K562 (cell line): ENCODE results near the gene FBXW8. TPM values are rescaled to one million over a fixed set of nuclear protein-coding genes. Genes with fewer than 3 reads are reported as not detected.

Source experiments
- ATAC-seq: fragments of 200-7000 bp; cut with Tn5 transposase; 3 replicates; pipeline ENCODE4 v1.9.1; 2020; ENCODE audit warnings: moderate library complexity
- BruUV-seq: library from RNA; stranded (reverse); fragments of 400-500 nt; replicated peaks from 2 replicates; lab custom pipeline; 2021; lab: Mats Ljungman, UMichigan
- CTCF ChIA-PET: fragments of 300-600 bp; formaldehyde crosslinking; extraction: SDS; loops from one replicate; lab custom pipeline; 2021; ENCODE audit warnings: low intra/inter-chr PET ratio; lab: Yijun Ruan, JAX
- POLR2A ChIA-PET: fragments of 300-600, 350-650 bp; sonication (Branson Sonifier 250); formaldehyde crosslinking; extraction: SDS; loops from one replicate; lab custom pipeline; 2021; ENCODE audit warnings: antibody characterized with exemption, inconsistent platforms; lab: Yijun Ruan, JAX
- DNase-seq, 4 experiments: peaks; one replicate each; pipeline versions ENCODE4 v3.0.0 to v3.0.0-alpha.2; 2011 to 2018; ENCODE audit warnings: low spot score in 3 of 4, mixed read lengths in 3 of 4; ENCODE audit errors: extremely low read depth in 1 of 4
- FAIRE-seq: peaks from 2 replicates; lab custom pipeline; 2011; peaks lifted over from hg19 to GRCh38; lab: Jason Lieb, UNC
- H2AFZ ChIP-seq: 2 replicates; pipeline ENCODE4 v1.6.0; 2011; ENCODE audit warnings: low read depth, low read length, control low read depth, inconsistent platforms
- H3K27ac ChIP-seq: fragments of 200-600 bp; 3 replicates; pipeline ENCODE4 v1.8.0; 2011; ENCODE audit warnings: low read depth, mild to moderate bottlenecking, control low read depth, inconsistent platforms, low read length, moderate library complexity, mixed read lengths; ENCODE audit errors: extremely low read depth
- H3K27me3 ChIP-seq, 2 experiments: fragments of 300-600 bp in 1 of 2; 2 replicates in 1 of 2; 3 replicates in 1 of 2; pipeline versions ENCODE4 v1.6.0 to v1.8.0; 2011; ENCODE audit warnings: inconsistent platforms in 2 of 2, low read length in 2 of 2, mild to moderate bottlenecking in 1 of 2, mixed read lengths in 1 of 2, moderate library complexity in 1 of 2; ENCODE audit not compliant: control insufficient read depth in 2 of 2, insufficient read depth in 2 of 2
- H3K36me3 ChIP-seq: fragments of 300-600 bp; 3 replicates; pipeline ENCODE4 v1.8.0; 2011; ENCODE audit warnings: mild to moderate bottlenecking, low read length, inconsistent platforms; ENCODE audit not compliant: control insufficient read depth, insufficient read depth
- H3K4me1 ChIP-seq, 2 experiments: fragments of 200-600 bp in 1 of 2; replicated peaks in 1 of 2; 2 replicates in 1 of 2; 3 replicates in 1 of 2; pipeline versions ENCODE4 v1.5.1 to v1.8.0; 2011; ENCODE audit warnings: inconsistent platforms in 2 of 2, low read length in 2 of 2, mild to moderate bottlenecking in 1 of 2, mixed read lengths in 1 of 2, moderate library complexity in 1 of 2; ENCODE audit not compliant: control insufficient read depth in 2 of 2, insufficient read depth in 2 of 2
- H3K4me2 ChIP-seq: 2 replicates; pipeline ENCODE4 v1.6.1; 2011; ENCODE audit warnings: low read length, control low read depth, inconsistent platforms, mixed read lengths; ENCODE audit not compliant: insufficient read depth
- H3K4me3 ChIP-seq: fragments of 200-600 bp; sonication (generic), shearing (Covaris generic); 2 replicates; pipeline ENCODE4 v1.5.1; 2016; ENCODE audit warnings: control low read depth, inconsistent platforms
- H3K79me2 ChIP-seq: fragments of 200-600 bp; 3 replicates; pipeline ENCODE4 v1.8.0; 2011; ENCODE audit warnings: low read length, inconsistent platforms; ENCODE audit not compliant: control insufficient read depth, insufficient read depth
- H3K9ac ChIP-seq, 2 experiments: 2 replicates each; pipeline versions ENCODE4 v1.6.0 to v1.6.1; 2011; ENCODE audit warnings: low read depth in 2 of 2, low read length in 2 of 2, control low read depth in 1 of 2, inconsistent platforms in 1 of 2, mild to moderate bottlenecking in 1 of 2, mixed read lengths in 1 of 2; ENCODE audit not compliant: insufficient read depth in 1 of 2
- H3K9me1 ChIP-seq: one replicate; pipeline ENCODE4 v1.6.0; 2011; ENCODE audit warnings: inconsistent platforms, mild to moderate bottlenecking, low read length, moderate library complexity; ENCODE audit not compliant: control insufficient read depth, insufficient read depth
- H3K9me3 ChIP-seq: replicated peaks from 2 replicates; pipeline ENCODE4 v1.5.1; 2011; ENCODE audit warnings: low read depth, low read length, inconsistent platforms; ENCODE audit not compliant: control insufficient read depth, insufficient read depth
- H4K20me1 ChIP-seq: replicated peaks from 2 replicates; pipeline ENCODE4 v1.6.1; 2011; ENCODE audit warnings: low read length, inconsistent platforms, mixed read lengths; ENCODE audit not compliant: control insufficient read depth, insufficient read depth
- FOSL1 ChIP-seq: fragments of 200-800 bp; sonication (Bioruptor generic); conservative IDR thresholded peaks from 2 replicates; pipeline ENCODE4 v1.6.1; 2016; ENCODE audit warnings: missing genetic modification characterization, missing compliant biosample characterization
- L3MBTL2 ChIP-seq: fragments of 450-650 bp; IDR thresholded peaks from 2 replicates; pipeline ENCODE4 v1.6.1; 2016; ENCODE audit warnings: mild to moderate bottlenecking, moderate library complexity
- SETDB1 ChIP-seq: IDR thresholded peaks from one replicate; pipeline ENCODE4 v1.6.1; 2012; ENCODE audit warnings: low read length, control low read depth, inconsistent platforms
- WGBS: fragments of 100-300 bp; shearing (Covaris generic); methylation state at CpG from one replicate; pipeline ENCODE4 v1.1.6; 2016; ENCODE audit warnings: low coverage, mixed read lengths; ENCODE audit not compliant: insufficient coverage; ENCODE audit errors: missing lambda C conversion rate; 5-methylcytosine and 5-hydroxymethylcytosine counted together
- in situ Hi-C: fragments of 300-500 bp; cut with MboI; formaldehyde crosslinking; loops from 4 replicates; pipeline ENCODE4 v1.15.0; 2018; ENCODE audit warnings: inconsistent platforms, mixed read lengths
- intact Hi-C: fragments of 100-400 bp; cut with micrococcal nuclease; formaldehyde crosslinking; loops from 2 replicates; pipeline ENCODE4 v1.14.2; 2022
- polyA plus RNA-seq, 8 experiments: library from polyadenylated mRNA; depleted of rRNA in 4 of 8; stranded (reverse) in 5 of 8; unstranded in 3 of 8; fragments of >200 nt; fragmentation: Nextera tagmentation in 2 of 8; fragmentation: Illumina TruSeq in 1 of 8; extraction: Ambion mirVana in 2 of 8; extraction: Trizol in 1 of 8; gene quantifications; 2 replicates each; pipeline versions ENCODE4 v1.2.1 to v1.2.3, GENCODE V29; 2011 to 2014; ENCODE audit warnings: inconsistent platforms in 1 of 8, missing spikeins in 1 of 8
- total RNA-seq, 7 experiments: library from RNA; depleted of rRNA in 6 of 7; stranded (reverse); fragments of >200 nt in 6 of 7; fragmentation: Illumina TruSeq in 2 of 7; extraction: Trizol in 2 of 7; gene quantifications; 2 replicates each; pipeline versions ENCODE4 v1.2.1 to v1.2.3, GENCODE V29; 2011 to 2021; ENCODE audit warnings: low replicate concordance in 1 of 7
- TF ChIP-seq, protein P1 (sequence below): fragments of 450-650 bp; IDR thresholded peaks from 2 replicates; pipeline ENCODE4 v1.6.1; 2016; ENCODE audit warnings: mild to moderate bottlenecking, moderate library complexity
- TF ChIP-seq, protein P2 (sequence below), 2 experiments: IDR thresholded peaks; 2 replicates each; pipeline ENCODE4 v1.6.1; 2011; ENCODE audit warnings: borderline replicate concordance in 1 of 2, control low read depth in 1 of 2, low read depth in 1 of 2, low read length in 1 of 2, mild to moderate bottlenecking in 1 of 2, mixed read lengths in 1 of 2, moderate library complexity in 1 of 2; ENCODE audit not compliant: insufficient read depth in 1 of 2, insufficient read length in 1 of 2, poor library complexity in 1 of 2, severe bottlenecking in 1 of 2; ENCODE audit errors: extremely low read depth in 1 of 2

The FBXW8 gene
- total and polyA plus RNA-seq, 9 of the 15 experiments (the other 6 are each of a cell fraction or from before 2014, with no cell fraction given): 0.58 to 8.3 (median 4.4) TPM

DNA sequence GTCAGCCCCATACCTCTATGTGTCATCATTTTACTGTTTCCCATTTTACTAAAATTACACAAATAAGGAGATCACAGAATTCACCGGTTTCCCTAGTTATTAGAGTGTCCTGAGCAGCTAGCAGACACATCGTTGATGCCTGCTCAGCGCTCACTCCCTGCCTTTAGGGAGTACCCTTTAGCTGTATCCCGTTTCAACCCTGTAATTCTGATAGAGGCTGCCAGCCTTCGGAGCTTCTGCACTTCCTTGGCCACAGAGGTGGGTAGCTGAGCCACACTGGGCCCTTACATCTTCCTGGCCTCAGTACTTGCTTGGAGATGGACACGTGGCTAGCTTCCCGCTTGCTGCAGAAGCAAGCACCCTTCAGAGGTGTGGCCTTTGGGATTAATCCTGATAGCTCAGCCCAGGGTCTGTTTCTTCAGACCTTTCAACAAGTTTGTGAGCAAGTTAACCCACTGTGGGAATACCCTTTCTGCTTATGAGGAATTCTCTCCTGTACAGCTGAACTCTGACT is 14.3 kb upstream of the FBXW8 start:
- FAIRE-seq: no peak
- WGBS: 8% methylated on average over 7 of the region's 7 CpGs

More for the DNA sequence above, 14.3 kb upstream of the FBXW8 start:
- H3K9me1 ChIP-seq: no peaks in the 10 kb centered on the region
- DNase-seq: no peak
- H3K27ac ChIP-seq: no peak overlapping the region
- TF ChIP-seq, protein P1, sequence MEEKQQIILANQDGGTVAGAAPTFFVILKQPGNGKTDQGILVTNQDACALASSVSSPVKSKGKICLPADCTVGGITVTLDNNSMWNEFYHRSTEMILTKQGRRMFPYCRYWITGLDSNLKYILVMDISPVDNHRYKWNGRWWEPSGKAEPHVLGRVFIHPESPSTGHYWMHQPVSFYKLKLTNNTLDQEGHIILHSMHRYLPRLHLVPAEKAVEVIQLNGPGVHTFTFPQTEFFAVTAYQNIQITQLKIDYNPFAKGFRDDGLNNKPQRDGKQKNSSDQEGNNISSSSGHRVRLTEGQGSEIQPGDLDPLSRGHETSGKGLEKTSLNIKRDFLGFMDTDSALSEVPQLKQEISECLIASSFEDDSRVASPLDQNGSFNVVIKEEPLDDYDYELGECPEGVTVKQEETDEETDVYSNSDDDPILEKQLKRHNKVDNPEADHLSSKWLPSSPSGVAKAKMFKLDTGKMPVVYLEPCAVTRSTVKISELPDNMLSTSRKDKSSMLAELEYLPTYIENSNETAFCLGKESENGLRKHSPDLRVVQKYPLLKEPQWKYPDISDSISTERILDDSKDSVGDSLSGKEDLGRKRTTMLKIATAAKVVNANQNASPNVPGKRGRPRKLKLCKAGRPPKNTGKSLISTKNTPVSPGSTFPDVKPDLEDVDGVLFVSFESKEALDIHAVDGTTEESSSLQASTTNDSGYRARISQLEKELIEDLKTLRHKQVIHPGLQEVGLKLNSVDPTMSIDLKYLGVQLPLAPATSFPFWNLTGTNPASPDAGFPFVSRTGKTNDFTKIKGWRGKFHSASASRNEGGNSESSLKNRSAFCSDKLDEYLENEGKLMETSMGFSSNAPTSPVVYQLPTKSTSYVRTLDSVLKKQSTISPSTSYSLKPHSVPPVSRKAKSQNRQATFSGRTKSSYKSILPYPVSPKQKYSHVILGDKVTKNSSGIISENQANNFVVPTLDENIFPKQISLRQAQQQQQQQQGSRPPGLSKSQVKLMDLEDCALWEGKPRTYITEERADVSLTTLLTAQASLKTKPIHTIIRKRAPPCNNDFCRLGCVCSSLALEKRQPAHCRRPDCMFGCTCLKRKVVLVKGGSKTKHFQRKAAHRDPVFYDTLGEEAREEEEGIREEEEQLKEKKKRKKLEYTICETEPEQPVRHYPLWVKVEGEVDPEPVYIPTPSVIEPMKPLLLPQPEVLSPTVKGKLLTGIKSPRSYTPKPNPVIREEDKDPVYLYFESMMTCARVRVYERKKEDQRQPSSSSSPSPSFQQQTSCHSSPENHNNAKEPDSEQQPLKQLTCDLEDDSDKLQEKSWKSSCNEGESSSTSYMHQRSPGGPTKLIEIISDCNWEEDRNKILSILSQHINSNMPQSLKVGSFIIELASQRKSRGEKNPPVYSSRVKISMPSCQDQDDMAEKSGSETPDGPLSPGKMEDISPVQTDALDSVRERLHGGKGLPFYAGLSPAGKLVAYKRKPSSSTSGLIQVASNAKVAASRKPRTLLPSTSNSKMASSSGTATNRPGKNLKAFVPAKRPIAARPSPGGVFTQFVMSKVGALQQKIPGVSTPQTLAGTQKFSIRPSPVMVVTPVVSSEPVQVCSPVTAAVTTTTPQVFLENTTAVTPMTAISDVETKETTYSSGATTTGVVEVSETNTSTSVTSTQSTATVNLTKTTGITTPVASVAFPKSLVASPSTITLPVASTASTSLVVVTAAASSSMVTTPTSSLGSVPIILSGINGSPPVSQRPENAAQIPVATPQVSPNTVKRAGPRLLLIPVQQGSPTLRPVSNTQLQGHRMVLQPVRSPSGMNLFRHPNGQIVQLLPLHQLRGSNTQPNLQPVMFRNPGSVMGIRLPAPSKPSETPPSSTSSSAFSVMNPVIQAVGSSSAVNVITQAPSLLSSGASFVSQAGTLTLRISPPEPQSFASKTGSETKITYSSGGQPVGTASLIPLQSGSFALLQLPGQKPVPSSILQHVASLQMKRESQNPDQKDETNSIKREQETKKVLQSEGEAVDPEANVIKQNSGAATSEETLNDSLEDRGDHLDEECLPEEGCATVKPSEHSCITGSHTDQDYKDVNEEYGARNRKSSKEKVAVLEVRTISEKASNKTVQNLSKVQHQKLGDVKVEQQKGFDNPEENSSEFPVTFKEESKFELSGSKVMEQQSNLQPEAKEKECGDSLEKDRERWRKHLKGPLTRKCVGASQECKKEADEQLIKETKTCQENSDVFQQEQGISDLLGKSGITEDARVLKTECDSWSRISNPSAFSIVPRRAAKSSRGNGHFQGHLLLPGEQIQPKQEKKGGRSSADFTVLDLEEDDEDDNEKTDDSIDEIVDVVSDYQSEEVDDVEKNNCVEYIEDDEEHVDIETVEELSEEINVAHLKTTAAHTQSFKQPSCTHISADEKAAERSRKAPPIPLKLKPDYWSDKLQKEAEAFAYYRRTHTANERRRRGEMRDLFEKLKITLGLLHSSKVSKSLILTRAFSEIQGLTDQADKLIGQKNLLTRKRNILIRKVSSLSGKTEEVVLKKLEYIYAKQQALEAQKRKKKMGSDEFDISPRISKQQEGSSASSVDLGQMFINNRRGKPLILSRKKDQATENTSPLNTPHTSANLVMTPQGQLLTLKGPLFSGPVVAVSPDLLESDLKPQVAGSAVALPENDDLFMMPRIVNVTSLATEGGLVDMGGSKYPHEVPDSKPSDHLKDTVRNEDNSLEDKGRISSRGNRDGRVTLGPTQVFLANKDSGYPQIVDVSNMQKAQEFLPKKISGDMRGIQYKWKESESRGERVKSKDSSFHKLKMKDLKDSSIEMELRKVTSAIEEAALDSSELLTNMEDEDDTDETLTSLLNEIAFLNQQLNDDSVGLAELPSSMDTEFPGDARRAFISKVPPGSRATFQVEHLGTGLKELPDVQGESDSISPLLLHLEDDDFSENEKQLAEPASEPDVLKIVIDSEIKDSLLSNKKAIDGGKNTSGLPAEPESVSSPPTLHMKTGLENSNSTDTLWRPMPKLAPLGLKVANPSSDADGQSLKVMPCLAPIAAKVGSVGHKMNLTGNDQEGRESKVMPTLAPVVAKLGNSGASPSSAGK: peak; percentile 21; the same call in 1 of the 2 replicates
- peak; percentile 70 for TF ChIP-seq L3MBTL2
- TF ChIP-seq SETDB1: no peak
- TF ChIP-seq, protein P2, sequence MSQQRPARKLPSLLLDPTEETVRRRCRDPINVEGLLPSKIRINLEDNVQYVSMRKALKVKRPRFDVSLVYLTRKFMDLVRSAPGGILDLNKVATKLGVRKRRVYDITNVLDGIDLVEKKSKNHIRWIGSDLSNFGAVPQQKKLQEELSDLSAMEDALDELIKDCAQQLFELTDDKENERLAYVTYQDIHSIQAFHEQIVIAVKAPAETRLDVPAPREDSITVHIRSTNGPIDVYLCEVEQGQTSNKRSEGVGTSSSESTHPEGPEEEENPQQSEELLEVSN (IDR thresholded peaks at IDR 0.05; ENCODE audit: borderline replicate concordance in 1 of 2, extremely low read depth in 1 of 2, insufficient read depth in 1 of 2, insufficient read length in 1 of 2, low read depth in 1 of 2, low read length in 1 of 2, poor library complexity in 1 of 2, severe bottlenecking in 1 of 2): peak in 1 of 2 experiments; percentile 66
- TF ChIP-seq FOSL1 (tag): 0 out of 2 replicates have a peak, but pooled peaks have one; percentile 19
- H2AFZ ChIP-seq: 0 out of 2 replicates have a peak overlapping the region, but pooled peaks have one; percentile 22
- BruUV-seq: no TSS peak
- no peak overlapping the region for H3K4me3 ChIP-seq
- H3K27me3 ChIP-seq: peaks cover 0 to 5% of the 10 kb centered on the region in 2 experiments; a peak in 2 of 5 replicates
- no peaks in the 10 kb centered on the region for H3K9me3 ChIP-seq
- in situ Hi-C loops: no loop called here
- ATAC-seq: peak; percentile 20; the same call in 1 of the 3 replicates
- POLR2A ChIA-PET: interaction anchor here (1.1 kb wide), 1 partner anchor 10 kb away, joined by 3 read pairs; no protein-coding TSS in a partner anchor
- no peaks in the 10 kb centered on the region for H3K36me3 ChIP-seq
- peaks cover 0 to 6% of the 10 kb centered on the region in 2 experiments; a peak in 2 of 5 replicates for H3K4me1 ChIP-seq
- no peaks in the 10 kb centered on the region for H3K79me2 ChIP-seq
- no peak overlapping the region for H3K4me2 ChIP-seq
- intact Hi-C loops: no loop called here
- CTCF ChIA-PET: no interaction called here
- H4K20me1 ChIP-seq: no peaks in the 10 kb centered on the region
- H3K9ac ChIP-seq: peak overlapping the region in 1 of 2 experiments; percentile 2; a peak in 1 of 4 replicates
